NCI-H1417 (cell line): ENCODE data around the gene SPRY4.
"Not testable (repeated sequence)": the region's sequence is repeated elsewhere in the genome, so short reads cannot be mapped to it uniquely, and the experiment has no call there.

ENCODE experiments used
- DNase-seq, 3 experiments: peaks; one replicate each; lab custom pipeline; 2025; lab: John Stamatoyannopoulos, UW

Gene SPRY4, protein sequence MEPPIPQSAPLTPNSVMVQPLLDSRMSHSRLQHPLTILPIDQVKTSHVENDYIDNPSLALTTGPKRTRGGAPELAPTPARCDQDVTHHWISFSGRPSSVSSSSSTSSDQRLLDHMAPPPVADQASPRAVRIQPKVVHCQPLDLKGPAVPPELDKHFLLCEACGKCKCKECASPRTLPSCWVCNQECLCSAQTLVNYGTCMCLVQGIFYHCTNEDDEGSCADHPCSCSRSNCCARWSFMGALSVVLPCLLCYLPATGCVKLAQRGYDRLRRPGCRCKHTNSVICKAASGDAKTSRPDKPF

DNA sequence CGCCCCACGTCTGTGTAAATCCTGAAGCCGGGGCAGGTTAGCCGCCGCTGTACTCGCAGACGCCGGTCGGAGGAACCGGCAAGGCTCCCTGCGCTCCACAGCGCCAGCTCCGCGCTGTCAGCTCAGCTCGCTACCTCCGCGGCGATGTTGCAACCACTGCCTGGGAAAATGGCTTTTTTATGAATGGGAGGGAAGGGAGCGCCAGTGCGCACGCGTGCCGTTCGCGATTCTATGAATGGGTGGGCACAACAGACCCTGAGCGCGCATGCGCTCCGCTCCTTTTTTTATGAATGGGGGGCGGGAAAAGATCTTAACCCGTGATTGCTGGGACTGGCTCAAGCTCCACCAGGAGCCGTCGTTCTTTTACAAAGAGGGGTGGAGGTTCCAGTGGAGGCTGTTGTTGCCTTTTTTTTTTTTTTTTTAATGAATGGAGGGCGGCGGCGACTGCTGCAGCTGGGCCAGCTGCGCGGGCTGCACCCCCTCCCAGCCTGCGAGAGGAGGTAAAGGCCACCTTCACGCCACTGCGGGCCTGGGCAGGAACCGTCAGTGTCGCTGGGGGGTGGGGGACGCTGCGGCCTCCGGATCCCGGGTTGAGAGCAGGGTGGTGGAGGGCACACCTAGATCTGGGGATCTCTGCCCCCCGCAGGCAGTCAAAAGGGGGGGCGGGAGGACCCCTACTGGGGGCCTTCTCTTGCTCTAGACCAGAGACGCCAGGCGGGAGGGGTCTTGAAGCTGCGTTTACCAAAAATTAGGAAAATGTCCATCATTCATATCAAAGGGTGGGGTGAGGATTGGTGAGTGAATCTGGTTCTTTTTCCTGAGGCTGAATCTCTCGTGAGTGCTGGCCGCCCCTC lies at the start of gene SPRY4:
TSS of gene SPRY4 (minus strand) at position 151 of the 854 bp plus-strand sequence. CDS start 9,913 bp downstream, outside the sequence.
- peak; percentile 86 to 97 (median 97) for DNase-seq

DNA sequence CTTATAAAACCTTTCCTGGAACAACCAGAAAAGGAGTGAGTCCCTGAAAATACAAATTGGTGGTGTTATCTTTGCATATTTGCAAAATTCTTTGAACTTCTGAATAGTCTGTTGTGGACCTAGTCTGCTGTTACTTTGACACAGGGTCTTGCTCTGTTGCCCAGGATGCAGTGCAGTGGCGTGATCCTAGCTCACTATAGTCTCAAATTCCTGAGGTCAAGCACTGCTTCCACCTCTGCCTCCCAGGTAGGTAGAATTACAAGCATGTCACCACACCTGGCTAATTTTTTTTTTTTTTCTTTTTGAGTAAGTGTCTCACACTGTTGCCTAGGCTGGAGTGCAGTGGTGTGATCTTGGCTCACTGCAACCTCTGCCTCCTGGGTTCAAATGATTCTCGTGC lies 43.7 kb upstream of the SPRY4 start:
- no peak for DNase-seq

DNA sequence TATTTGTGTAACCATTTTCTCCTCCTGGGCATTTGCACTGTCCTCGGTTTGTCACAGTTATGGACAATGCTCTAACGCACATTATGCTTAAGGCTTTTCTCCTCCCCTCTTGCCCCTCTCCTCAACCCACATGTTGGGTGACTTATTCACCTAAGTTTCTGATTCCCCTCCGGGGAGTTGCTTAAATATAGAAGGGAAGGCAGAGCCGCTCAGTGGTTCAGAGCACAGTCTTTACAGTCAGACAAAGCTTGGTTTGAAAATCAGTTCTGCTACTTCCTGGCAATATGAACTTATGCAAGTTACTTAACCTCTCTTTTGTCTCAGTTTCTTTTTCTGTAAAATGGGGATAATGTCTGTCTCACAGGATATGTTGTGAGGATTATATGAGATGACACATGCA lies 41.2 kb upstream of the SPRY4 start:
- no peak for DNase-seq

DNA sequence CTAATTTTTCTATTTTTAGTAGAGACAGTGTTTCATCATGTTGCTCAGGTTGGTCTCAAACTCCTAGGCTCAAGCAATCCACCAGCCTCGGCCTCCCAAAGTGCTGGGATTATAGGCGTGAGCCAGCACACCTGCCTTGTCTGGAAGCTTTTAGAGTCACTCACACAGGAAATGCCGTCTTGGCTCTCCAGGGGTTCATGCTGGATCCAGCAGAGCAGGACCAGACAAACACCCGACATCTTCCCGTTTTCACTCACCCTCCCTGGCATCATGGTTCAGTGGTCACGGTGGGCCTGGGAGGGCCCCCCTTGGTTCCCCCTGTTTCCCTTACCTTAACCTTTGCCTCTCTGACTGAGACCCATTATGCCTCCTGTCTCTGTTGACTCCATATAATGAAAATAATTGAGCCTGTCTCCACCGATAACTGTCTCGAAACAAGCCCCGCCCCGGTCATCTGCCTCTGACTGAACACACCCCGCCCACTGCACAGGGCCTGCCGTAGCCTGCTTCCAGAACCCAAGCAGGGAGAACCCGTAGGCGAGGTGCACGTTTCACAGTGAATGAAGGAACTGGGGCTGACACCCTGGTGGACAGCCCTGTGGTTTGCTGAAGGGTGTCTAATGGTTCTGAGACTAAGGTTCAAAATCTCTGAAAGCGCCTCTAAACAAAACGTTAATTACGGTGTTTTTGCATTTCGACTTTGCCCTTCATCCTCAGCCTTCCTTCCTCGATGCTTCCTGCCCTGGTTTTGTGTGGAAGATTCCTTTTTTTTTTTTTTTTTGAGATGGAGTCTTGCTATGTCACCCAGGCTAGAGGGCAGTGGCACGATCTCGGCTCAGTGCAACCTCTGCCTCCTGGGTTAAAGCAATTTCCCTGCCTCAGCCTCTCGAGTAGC lies 39.7 kb upstream of the SPRY4 start:
- DNase-seq: peak; percentile 51 to 95 (median 91)

DNA sequence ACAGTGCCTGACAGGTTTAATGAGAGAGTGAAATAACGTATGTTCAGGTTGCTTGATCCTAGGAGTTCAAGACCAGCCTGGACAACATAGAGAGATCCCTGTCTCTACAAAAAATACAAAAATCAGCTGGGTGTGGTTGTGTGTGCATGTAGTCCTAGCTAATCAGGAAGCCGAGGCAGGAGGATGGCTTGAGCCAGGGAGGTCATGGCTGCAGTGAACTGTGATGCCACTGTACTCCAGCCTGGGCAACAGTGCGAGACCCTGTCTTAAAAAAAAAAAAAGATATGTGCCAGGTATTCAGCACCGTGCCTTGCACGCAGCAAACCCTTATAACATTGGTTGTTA lies 38.8 kb upstream of the SPRY4 start:
- DNase-seq: no peak

DNA sequence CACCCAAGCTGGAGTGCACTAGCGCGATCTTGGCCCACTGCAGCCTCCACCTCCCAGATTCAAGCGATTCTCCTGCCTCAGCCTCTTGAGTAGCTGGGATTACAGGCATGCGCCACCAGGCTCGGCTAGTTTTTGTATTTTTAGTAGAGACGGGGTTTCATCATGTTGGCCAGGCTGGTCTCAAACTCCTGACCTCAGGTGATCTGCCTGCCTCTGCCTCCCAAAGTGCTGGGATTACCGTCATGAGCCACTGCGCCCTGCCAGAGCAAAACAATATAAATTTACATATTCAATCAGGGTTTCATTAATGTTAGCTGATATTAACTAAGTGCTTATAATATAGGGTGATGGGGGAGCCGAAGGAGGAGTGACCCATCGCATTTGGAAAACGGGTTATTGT lies 37.4 kb upstream of the SPRY4 start:
- DNase-seq: not testable (repeated sequence)

DNA sequence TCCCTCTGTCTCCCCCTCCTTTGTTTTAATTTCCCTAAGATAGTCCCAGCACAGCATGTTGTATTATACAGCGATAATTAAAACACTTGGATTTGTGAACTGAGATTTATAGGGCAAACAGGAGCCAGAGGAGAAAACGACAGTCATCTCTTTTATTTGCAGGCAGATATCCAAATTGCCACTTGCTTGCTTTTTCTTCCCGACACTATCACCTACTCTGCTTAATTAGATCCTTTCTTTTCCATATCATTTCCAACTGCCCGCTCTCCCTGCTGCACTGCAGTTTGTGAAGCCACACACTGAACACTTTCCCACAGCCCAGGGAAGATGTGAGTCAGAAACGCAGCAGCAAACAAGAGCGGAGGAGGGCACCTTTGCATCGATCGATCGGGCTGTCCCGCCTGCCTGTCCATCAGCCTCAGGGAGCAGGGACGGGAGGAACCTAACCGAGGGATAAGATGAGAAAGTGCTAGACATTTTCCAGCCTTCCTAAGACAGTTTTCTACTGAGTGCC lies 35.8 kb upstream of the SPRY4 start:
- DNase-seq: peak in 2 of 3 experiments; percentile 20 to 60

DNA sequence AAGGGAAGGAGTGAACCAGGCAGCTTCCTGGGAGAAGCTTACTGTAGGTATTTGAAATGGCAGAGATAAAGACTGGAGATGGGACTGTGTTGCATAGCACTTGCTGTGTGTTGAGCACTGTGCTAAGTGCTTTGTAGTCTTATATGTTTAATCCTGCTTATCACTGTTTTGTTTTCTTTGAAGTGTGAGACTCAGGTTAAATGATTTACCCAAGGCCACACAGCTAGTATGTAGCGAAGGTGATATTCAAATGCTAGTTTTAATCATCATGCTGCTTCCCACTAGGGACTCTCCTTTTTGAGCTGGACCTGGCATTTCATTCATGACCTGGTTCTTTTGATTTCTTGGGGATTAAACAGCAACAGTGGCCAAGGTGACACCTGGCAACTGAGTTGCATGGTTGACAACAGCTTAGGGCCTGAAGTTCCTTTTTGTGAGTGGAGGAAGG lies 35.3 kb upstream of the SPRY4 start:
- peak in 1 of 3 experiments; percentile 46 for DNase-seq

DNA sequence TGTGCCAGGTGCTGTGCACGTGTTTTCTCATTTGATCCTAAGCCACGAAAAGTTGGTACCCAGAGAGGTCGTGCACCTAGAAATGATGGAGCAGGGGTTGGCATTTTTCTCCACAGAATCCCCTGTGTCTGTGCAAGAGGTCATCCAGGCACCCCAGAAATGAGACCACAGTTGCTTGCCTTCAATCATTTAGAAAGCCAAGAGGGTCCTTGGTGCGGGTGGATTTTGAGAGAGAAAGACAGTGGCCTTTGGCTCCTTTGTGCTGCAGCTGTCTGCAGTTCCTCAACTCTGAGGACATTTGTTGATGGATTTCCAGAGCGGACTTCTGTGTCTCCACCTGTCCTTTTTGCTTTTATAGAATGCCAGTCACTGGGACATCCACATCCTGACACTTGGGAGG lies 33.8 kb upstream of the SPRY4 start:
- DNase-seq: no peak

DNA sequence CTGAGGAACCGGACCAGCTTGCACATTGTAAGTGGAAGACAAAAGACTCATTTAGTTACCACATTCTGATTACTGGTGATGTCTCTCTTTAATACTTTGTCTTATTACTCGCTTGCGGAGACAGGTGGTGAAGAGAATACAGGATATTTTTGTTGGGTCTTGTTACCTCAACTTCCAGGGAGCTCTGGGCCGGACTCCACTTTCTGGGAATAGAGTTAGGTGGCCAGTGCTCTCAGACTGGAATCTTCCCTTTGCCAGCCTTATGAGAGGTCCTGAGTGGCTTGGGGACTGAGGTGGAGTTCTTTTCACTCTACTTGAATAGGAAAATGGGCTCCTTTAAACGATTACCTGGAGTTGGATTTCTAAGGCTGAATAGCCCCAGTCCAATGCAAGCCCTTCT lies 33.3 kb upstream of the SPRY4 start:
- DNase-seq: no peak

DNA sequence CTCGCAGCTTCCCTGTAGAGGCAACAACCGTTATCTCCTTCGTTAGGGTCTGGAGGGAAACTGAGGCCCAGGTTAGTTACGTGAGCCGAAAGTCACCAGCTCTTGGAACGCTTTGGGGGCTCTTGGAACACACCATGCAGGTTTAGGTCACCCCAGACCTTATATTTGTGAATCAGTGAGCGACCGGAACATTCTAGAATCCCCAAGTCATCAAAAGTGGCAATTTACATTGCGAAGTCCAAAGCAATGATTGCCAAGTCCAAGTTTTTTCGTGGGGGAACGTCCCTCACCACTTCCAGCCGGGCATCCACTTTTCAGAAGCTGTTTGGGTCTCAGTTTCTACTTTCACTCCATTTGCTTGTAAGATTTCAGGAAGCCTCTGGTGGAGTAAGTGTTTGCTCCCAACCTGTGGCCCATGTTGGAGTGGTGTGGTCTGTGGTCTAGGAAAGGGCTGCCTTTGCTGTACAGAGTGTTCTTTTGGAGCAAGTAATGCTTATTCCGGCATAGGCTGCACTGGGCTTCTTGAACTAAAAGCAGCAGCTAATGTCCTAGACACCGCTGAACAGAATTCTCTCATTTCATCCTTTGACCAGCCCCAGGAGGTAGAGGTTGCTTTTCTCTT lies 32.8 kb upstream of the SPRY4 start:
- DNase-seq: peak in 1 of 3 experiments; percentile 20

DNA sequence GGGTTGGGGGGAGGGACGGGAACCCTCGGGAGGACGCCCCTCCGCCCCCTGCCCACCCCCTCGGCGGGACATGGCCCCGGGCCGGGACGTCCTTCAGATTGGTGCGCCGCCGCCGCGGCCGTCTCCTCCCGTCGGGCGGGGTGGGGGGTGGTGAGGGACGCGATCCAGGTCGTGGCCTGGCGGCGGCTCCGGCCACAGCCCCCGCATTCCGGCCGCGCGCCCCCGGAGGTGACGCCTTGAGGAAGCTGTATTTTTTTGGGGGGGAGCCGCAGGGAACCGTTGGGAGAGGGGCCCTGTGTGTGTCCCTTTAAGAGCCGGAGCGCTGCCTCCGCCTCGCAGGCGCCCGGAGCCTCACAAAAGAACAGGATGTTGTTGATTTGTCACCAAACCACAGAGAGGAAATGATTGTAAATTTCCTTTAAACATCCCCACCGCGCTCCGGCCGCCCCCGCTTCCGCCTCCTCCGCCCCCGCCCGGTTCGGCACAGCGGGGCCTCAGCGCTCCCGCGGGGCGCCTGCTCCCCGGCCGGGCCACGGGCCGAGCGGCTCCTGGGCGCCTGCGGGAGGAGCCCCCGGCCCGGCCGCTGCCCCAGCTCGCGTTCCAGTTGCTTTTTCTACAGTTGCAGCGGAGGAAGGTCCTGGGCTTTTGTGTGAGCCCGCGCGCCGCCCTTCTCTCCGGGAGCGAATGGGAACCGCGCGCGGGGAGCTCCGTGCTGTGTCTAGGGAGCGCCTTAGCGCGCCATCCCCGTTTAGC lies 32.1 kb upstream of the SPRY4 start:
- DNase-seq: peak; percentile 25 to 84 (median 75)

DNA sequence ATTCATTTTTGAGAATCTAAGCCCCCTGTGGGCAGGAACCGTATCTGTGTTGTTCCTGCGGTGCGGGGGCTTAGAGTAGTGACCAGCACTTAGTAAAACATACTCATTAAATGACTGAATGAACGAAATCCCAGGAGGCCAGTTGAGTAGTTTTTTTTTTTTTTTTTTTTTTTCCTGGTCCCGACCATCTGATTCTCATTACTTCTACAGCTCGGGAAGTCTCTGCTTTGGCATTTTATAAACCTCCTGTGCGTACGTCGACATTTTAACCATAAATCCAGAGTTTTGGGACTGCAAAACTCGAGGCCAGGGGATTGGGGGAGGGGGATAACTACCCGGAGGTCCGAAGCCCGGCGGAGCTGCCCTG lies 31.5 kb upstream of the SPRY4 start:
- DNase-seq: no peak

DNA sequence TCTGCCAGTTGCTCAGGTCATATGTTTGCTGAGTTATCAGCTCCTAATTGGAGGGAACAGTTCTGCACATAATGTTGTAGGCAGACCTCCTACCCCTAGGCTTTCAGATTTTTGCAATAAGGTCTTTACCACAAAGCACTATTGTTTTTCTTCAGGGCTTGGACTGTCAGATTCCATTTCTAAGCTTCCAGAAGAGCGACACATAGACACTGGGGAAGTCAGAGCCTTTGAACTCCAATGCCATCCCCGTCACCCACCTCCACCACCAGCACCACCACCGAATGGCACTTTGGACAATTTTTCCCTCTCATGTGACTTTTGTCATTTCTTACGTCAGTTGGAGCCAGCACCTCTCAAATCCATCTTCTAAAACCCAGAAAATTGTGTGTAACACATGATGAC lies 28.3 kb upstream of the SPRY4 start:
- DNase-seq: no peak

DNA sequence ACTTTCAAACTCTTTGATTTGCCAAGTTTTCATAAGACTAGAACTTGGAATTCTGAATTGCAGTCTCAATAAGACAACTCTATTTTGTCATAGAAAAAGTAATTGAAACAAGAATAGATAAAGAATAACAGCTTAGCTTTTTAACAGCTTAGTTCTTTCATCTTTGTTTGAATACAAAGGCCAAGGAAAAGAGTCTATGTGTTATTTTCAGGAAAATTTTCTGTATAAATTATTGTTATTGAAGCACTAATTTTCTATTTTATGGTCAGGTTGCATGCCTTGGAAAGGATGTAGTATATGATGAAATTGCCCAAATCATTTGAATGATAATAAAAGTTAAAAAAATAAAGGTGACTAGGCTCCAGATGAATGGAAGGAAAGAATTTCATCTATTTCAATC lies 25.2 kb upstream of the SPRY4 start:
- DNase-seq: no peak

DNA sequence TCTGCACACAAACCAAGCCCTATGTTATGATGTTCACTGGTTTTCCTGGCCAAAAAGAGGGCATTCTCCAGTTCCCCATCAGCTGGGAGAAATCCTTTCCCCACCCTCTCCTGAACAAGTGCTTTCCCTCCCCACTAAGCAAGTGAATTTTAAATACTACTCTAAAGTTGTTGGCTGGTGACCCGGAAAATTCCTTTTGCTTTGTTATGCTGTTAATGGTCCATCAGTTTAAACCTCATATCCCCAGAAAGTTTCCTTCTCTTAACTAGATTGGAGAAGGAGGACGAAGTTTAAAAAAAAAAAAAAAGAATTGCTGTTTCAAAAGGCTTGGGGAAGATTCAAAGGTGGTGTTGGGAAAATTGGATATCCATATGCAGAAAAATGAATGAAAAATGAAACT lies 21.9 kb upstream of the SPRY4 start:
- DNase-seq: no peak

DNA sequence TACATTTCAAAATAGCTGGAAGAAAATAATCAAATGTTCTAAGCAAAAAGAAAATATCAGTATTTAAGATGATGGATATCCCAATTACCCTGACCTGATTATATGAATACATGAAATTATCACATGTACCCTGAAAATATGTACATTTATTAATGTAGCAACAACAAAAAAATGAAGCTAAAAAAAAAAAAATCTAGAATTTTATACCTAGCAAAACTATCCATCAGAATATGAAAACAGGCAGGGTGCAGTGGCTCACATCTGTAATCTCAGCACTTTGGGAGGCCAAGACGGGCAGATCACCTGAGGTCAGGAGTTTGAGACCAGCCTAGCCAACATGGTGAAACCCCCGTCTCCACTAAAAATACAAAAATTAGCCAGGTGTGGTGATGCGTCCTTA lies 20.1 kb upstream of the SPRY4 start:
- not testable (repeated sequence) for DNase-seq

DNA sequence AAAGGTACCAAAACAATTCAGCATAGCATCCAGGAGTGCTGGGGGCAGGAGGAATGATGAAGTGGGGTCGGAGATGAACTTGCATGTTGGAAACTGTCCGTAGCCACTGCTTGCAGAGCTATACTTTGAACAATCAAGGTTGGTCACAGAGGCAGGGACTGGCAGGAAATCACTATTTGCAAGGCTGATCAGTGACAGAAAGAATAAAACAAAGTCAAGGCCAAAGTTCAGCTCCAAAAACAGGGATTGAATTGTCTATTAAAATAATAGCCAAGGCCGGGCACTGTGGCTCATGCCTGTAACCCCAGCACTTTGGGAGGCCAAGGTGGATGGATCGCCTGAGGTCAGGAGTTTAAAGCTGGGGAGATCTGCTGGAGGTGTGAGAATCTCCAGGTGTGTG lies 18.7 kb upstream of the SPRY4 start:
- DNase-seq: no peak

DNA sequence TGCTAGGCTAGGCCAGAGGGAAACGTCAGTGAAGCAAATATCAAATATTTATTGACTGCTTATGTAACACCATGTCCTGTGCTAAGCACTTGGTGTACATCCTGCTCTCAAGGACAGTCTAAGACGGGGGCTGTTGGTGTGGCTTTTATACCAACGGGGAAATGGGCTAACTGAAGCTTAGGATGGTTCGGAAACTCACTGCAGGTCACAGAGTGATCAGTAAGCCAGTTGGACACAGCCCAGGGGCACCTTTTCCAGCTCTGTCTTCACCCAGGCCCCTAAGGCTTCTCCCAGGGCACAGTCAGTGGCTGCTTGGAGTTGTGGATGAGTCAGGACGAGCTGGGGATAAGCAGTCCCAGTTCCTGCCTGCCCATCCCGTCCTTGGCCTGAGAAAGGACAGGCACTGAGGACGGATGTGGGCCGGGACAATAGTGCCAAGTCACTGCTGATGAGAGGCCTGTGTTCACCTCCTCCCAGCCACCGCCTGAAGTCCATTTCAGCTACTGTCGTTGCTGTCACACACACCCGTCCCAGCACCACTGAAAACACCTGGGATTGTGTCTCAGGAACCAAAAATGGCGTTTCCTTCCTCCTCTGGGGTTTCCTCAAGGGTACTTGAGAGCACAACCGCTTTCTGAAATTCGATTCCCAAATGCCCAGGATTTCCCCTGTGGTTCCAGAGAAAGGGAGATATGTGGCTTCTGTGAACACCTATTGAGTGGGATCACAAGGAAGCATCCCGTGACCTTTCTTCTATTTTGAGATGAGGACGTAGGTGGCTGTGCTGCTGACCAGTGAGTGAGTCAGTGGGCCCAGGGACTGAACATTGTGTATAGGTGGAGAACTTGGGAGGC lies 17.5 kb upstream of the SPRY4 start:
- peak in 1 of 3 experiments; percentile 30 for DNase-seq

DNA sequence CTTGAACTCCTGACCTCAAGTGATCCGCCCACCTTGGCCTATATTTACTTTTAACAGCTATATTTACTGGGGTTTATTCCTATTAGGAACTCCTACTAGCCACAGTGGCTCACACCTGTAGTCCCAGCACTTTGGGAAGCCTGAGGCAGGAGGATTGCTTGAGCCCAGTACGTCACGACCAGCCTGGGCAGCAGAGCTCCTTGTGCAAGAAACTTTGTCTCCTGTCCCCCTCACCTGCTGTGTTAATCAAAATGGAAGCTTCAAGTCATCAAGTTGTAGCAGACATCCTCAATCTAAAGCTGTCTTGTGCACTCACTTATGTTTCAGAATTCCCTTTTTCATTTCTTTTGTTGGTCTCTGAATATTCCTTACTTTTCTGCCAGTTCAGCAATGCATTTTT lies 15.0 kb upstream of the SPRY4 start:
- DNase-seq: no peak
